ENCODE data around the gene ROBO1. TPM values are rescaled to one million over a fixed set of nuclear protein-coding genes. Genes with fewer than 3 reads are reported as not detected.

ROBO1 gene
- total RNA-seq, 1 donor from 2014 or later, result 3.1 TPM

- no peaks in the 10 kb centered on the region for H3K27me3 Mint-ChIP-seq
- TF ChIP-seq, protein P1, sequence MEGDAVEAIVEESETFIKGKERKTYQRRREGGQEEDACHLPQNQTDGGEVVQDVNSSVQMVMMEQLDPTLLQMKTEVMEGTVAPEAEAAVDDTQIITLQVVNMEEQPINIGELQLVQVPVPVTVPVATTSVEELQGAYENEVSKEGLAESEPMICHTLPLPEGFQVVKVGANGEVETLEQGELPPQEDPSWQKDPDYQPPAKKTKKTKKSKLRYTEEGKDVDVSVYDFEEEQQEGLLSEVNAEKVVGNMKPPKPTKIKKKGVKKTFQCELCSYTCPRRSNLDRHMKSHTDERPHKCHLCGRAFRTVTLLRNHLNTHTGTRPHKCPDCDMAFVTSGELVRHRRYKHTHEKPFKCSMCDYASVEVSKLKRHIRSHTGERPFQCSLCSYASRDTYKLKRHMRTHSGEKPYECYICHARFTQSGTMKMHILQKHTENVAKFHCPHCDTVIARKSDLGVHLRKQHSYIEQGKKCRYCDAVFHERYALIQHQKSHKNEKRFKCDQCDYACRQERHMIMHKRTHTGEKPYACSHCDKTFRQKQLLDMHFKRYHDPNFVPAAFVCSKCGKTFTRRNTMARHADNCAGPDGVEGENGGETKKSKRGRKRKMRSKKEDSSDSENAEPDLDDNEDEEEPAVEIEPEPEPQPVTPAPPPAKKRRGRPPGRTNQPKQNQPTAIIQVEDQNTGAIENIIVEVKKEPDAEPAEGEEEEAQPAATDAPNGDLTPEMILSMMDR (IDR thresholded peaks at IDR 0.05), result no peak
- DNase-seq (no peak), ATAC-seq (ENCODE audit: low read depth) (no peak)
- H3K4me1 Mint-ChIP-seq, result no peaks in the 10 kb centered on the region
- no peak overlapping the region for H3K4me3 Mint-ChIP-seq
- intact Hi-C loops (cut with micrococcal nuclease), result no loop called here
- ChIA-PET CTCF (no interaction called here), POLR2A (no interaction called here)
- no peaks in the 10 kb centered on the region for H3K36me3 Mint-ChIP-seq (ENCODE audit: low read depth)
- no peak overlapping the region for H3K27ac Mint-ChIP-seq
- H3K9me3 Mint-ChIP-seq, result peaks cover 10% of the 10 kb centered on the region
Measured at GRCh38 chr3:79661896-79662295, 105.9 kb downstream of the ROBO1 start.

- TF ChIP-seq, protein P1 (IDR thresholded peaks at IDR 0.05), result no peak
Measured at GRCh38 chr3:79657076-79657475, 110.7 kb downstream of the ROBO1 start.

DNA sequence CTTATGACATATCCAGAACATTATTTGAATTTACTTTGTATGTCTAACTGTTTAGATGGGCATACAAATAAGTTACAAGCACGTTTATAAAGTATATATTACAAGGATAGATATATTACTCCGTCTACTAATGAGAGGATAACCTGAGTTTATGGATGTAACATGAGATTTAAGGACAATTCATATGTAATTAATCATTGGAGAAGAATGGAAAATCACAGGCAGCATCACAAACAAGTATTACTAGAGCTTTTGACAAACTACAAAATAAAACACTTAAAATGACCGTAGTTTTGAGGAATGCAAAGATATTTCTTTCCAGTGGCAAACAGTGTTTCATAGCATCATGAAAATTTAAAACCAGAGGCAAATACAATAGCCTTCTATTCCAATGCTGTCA is 113.8 kb downstream of the ROBO1 start:
- TF ChIP-seq, protein P1 (IDR thresholded peaks at IDR 0.05), result no peak
- Mint-ChIP-seq H3K27ac (no peak overlapping the region), H3K36me3 (ENCODE audit: low read depth) (no peaks in the 10 kb centered on the region)

More at GRCh38 chr3:79657076-79657475, 110.7 kb downstream of the ROBO1 start:
- DNase-seq (no peak), ATAC-seq (ENCODE audit: low read depth) (no peak)
- ChIA-PET POLR2A (no interaction called here), CTCF (no interaction called here)
- Mint-ChIP-seq H3K27me3 (no peaks in the 10 kb centered on the region), H3K27ac (no peak overlapping the region), H3K4me3 (no peak overlapping the region), H3K36me3 (ENCODE audit: low read depth) (no peaks in the 10 kb centered on the region), H3K4me1 (no peaks in the 10 kb centered on the region), H3K9me3 (peaks cover 4% of the 10 kb centered on the region)
- intact Hi-C loops (cut with micrococcal nuclease), result no loop called here

GRCh38 chr3:79653266-79653830 is 114.5 kb downstream of the ROBO1 start:
- Mint-ChIP-seq H3K27ac (no peak overlapping the region), H3K9me3 (peaks cover 4% of the 10 kb centered on the region), H3K4me1 (no peaks in the 10 kb centered on the region), H3K36me3 (ENCODE audit: low read depth) (no peaks in the 10 kb centered on the region), H3K4me3 (no peak overlapping the region), H3K27me3 (no peaks in the 10 kb centered on the region)
- TF ChIP-seq, protein P1 (IDR thresholded peaks at IDR 0.05), result no peak
- POLR2A ChIA-PET, result no interaction called here
- DNase-seq, result no peak
- CTCF ChIA-PET, result no interaction called here
- intact Hi-C loops (cut with micrococcal nuclease), result no loop called here
- ATAC-seq (ENCODE audit: low read depth), result no peak

More for the DNA sequence above, 113.8 kb downstream of the ROBO1 start:
- intact Hi-C loops (cut with micrococcal nuclease), result no loop called here
- peaks cover 4% of the 10 kb centered on the region for H3K9me3 Mint-ChIP-seq
- ATAC-seq (ENCODE audit: low read depth) (no peak), DNase-seq (no peak)
- no peaks in the 10 kb centered on the region for H3K27me3 Mint-ChIP-seq
- ChIA-PET CTCF (no interaction called here), POLR2A (no interaction called here)
- H3K4me1 Mint-ChIP-seq, result no peaks in the 10 kb centered on the region
- no peak overlapping the region for H3K4me3 Mint-ChIP-seq

GRCh38 chr3:79651536-79652065 is 116.2 kb downstream of the ROBO1 start:
- ChIA-PET CTCF (no interaction called here), POLR2A (no interaction called here)
- DNase-seq (no peak), ATAC-seq (ENCODE audit: low read depth) (no peak)
- no peaks in the 10 kb centered on the region for H3K36me3 Mint-ChIP-seq (ENCODE audit: low read depth)
- no peak overlapping the region for H3K4me3 Mint-ChIP-seq
- intact Hi-C loops (cut with micrococcal nuclease), result no loop called here
- peaks cover 3% of the 10 kb centered on the region for H3K9me3 Mint-ChIP-seq
- H3K27ac Mint-ChIP-seq, result no peak overlapping the region
- TF ChIP-seq, protein P1 (IDR thresholded peaks at IDR 0.05), result no peak
- H3K4me1 Mint-ChIP-seq, result no peaks in the 10 kb centered on the region
- H3K27me3 Mint-ChIP-seq, result no peaks in the 10 kb centered on the region

Data from activated B cell treated with CpG ODN at 0.5 μM for 24 hours (primary cell).